HS-27A (cell line): Measurements from ENCODE around the gene ARHGAP21.

Experiments used
- DNase-seq: peaks from one replicate; pipeline ENCODE4 v3.0.0-alpha.2; 2012; ENCODE audit warnings: low read depth, missing footprints

ARHGAP21 gene

DNA sequence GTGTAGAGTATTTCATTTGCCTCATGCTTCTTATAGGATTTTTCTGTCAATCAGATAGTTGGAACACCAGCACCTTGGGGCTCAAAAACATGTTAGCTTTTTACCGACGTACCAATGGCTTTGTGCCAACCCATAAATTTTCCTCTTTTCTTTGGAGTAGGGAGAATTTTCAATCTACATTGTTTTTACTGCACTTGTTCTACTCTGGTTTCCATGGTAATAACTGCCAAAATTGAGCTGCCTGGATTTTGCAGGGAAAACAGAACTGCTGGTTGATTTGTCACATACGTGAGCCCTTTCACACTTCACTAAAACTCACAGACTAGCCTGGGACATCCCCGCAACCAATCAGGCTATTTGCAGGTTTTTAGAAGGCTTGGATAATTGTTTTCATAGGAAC, 189.7 kb downstream of the ARHGAP21 start:
- DNase-seq: no peak
